DND-41 (cell line): ENCODE results near the gene ARHGEF12.

Experiments used
- ATAC-seq: fragments of 200-7000 bp; cut with Tn5 transposase; 3 replicates; pipeline ENCODE4 v1.9.1; 2021; ENCODE audit warnings: low read depth; ENCODE audit not compliant: insufficient read depth
- DNase-seq: peaks from one replicate; pipeline ENCODE4 v3.0.0-alpha.2; 2020
- H2AFZ ChIP-seq: 2 replicates; pipeline ENCODE4 v1.6.0; 2012; ENCODE audit warnings: low read depth, low read length
- H3K27ac ChIP-seq: 2 replicates; pipeline ENCODE4 v1.5.1; 2012; ENCODE audit warnings: low read length, inconsistent platforms
- H3K27me3 ChIP-seq: fragments of 200-600 bp; sonication (generic); 2 replicates; pipeline ENCODE4 v1.6.0; 2012; ENCODE audit warnings: low read length, mild to moderate bottlenecking, inconsistent platforms; ENCODE audit not compliant: insufficient read depth, poor library complexity
- H3K36me3 ChIP-seq: 2 replicates; pipeline ENCODE4 v1.5.1; 2012; ENCODE audit warnings: low read length, inconsistent platforms; ENCODE audit not compliant: insufficient read depth
- H3K4me1 ChIP-seq: 2 replicates; pipeline ENCODE4 v1.5.1; 2012; ENCODE audit warnings: mild to moderate bottlenecking, low read length; ENCODE audit not compliant: insufficient read depth
- H3K4me2 ChIP-seq: 2 replicates; pipeline ENCODE4 v1.6.0; 2012; ENCODE audit warnings: mild to moderate bottlenecking, moderate library complexity, low read length, inconsistent platforms; ENCODE audit not compliant: insufficient read depth
- H3K4me3 ChIP-seq, 2 experiments: fragments of 200-600 bp in 1 of 2; shearing (Covaris generic) in 1 of 2; 2 replicates each; pipeline ENCODE4 v1.5.1; 2012 to 2016; ENCODE audit warnings: inconsistent platforms in 2 of 2, low read length in 2 of 2, mild to moderate bottlenecking in 2 of 2, low read depth in 1 of 2, moderate library complexity in 1 of 2
- H3K79me2 ChIP-seq: 2 replicates; pipeline ENCODE4 v1.6.0; 2012; ENCODE audit warnings: low read length, inconsistent platforms; ENCODE audit not compliant: insufficient read depth
- H3K9ac ChIP-seq: 2 replicates; pipeline ENCODE4 v1.6.0; 2012; ENCODE audit warnings: low read depth, mild to moderate bottlenecking, inconsistent platforms, low read length, moderate library complexity
- H3K9me3 ChIP-seq: 2 replicates; pipeline ENCODE4 v1.5.1; 2012; ENCODE audit warnings: low read length, moderate library complexity, mild to moderate bottlenecking, inconsistent platforms; ENCODE audit not compliant: insufficient read depth, severe bottlenecking
- H4K20me1 ChIP-seq: 2 replicates; pipeline ENCODE4 v1.6.0; 2012; ENCODE audit warnings: low read length; ENCODE audit not compliant: insufficient read depth
- EZH2 ChIP-seq: IDR thresholded peaks from 3 replicates; pipeline ENCODE4 v1.6.1; 2012; ENCODE audit warnings: borderline replicate concordance, low read depth, mild to moderate bottlenecking, moderate library complexity, low read length, inconsistent platforms; ENCODE audit not compliant: severe bottlenecking
- TF ChIP-seq, protein P1 (sequence below): IDR thresholded peaks from 2 replicates; pipeline ENCODE4 v1.5.1; 2012; ENCODE audit warnings: borderline replicate concordance, low read length, moderate library complexity, mild to moderate bottlenecking; ENCODE audit not compliant: poor library complexity, severe bottlenecking; ENCODE audit errors: extremely low read depth

Gene ARHGEF12

DNA sequence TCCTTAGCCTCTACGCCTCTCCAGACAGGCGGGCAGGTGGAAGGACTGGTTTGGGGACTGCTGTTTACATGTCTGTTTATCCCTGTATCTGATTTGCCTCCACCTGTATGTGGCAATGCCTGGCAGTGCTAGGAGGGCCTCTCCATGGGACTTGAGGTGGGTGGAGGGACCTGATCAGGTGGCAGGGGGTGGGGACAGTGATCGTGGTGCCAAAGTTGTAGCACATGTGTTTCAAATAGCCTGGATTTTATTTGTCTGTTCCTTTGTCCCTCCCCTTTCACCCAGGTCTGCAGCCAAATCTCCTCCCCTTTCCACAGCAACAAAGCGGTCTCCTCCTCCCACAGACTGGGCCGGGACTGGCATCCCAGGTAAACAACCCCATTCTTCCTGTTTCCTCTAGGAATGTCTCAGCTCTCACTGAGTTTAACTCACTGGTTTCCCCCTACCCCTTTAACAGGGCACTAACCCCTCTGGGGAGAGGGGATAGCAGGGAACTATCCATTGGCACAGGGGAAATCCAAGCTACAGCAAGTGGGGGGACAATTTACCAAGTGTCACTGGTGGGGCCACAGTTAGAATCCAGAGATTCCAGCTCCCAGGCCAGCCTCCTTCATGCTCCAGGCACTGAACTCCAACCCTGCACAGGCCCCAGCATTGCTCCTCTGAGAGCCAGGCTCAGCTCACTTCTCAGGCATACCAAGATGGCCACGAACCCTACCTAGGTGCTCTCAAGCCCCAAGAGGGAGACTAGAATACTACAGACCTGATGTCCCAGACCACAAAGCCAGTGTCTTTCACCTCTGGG, 34.0 kb upstream of the ARHGEF12 start:
- H3K4me3 ChIP-seq: no peak overlapping the region
- peaks cover 30% of the 10 kb centered on the region for H3K27me3 ChIP-seq
- peaks cover 27% of the 10 kb centered on the region for H4K20me1 ChIP-seq
- H3K36me3 ChIP-seq: no peaks in the 10 kb centered on the region
- H2AFZ ChIP-seq: no peak overlapping the region
- no peak overlapping the region for H3K27ac ChIP-seq
- no peaks in the 10 kb centered on the region for H3K4me1 ChIP-seq
- no peak for DNase-seq
- H3K9me3 ChIP-seq: no peaks in the 10 kb centered on the region
- ATAC-seq: no peak
- no peak overlapping the region for H3K4me2 ChIP-seq
- H3K79me2 ChIP-seq: no peaks in the 10 kb centered on the region
- no peak overlapping the region for H3K9ac ChIP-seq
- TF ChIP-seq EZH2: no peak
- TF ChIP-seq, protein P1, sequence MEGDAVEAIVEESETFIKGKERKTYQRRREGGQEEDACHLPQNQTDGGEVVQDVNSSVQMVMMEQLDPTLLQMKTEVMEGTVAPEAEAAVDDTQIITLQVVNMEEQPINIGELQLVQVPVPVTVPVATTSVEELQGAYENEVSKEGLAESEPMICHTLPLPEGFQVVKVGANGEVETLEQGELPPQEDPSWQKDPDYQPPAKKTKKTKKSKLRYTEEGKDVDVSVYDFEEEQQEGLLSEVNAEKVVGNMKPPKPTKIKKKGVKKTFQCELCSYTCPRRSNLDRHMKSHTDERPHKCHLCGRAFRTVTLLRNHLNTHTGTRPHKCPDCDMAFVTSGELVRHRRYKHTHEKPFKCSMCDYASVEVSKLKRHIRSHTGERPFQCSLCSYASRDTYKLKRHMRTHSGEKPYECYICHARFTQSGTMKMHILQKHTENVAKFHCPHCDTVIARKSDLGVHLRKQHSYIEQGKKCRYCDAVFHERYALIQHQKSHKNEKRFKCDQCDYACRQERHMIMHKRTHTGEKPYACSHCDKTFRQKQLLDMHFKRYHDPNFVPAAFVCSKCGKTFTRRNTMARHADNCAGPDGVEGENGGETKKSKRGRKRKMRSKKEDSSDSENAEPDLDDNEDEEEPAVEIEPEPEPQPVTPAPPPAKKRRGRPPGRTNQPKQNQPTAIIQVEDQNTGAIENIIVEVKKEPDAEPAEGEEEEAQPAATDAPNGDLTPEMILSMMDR: no peak

DNA sequence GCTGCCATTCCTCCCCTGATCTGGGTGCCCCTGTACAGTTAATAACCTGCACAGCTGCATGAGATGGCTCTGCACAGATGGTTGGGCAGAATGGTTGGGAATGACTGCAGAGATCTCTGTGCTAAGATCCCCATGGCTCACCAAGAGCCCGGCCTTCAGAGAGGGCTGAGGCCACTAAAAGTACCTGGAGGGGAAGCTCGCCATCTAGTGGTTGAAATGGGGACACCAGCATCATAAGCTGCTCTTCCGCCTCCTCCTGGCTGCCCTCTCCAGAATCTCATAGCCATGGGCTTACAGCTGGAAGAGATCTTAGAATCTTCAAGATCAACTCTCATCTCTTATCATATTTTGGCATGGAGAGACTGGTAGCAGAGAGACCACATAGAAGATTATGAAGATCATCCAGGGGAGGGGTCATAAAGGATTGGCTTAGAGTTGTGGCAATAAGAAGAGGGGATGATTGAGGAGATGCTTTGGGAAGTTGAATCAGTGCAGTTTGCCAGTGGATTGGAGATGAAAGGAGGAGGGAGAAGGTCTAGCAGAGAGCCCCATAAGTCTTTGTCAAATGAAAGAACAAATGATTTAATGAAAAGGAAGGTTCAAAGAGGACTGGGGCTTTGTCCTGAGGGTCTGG, 33.1 kb upstream of the ARHGEF12 start:
- DNase-seq: peak; percentile 60
- no peaks in the 10 kb centered on the region for H3K9me3 ChIP-seq
- no peak overlapping the region for H3K9ac ChIP-seq
- H3K4me2 ChIP-seq: no peak overlapping the region
- peaks cover 30% of the 10 kb centered on the region for H3K27me3 ChIP-seq
- H3K4me3 ChIP-seq: no peak overlapping the region
- H3K36me3 ChIP-seq: no peaks in the 10 kb centered on the region
- TF ChIP-seq EZH2: no peak
- TF ChIP-seq, protein P1: peak; percentile 97
- H3K27ac ChIP-seq: no peak overlapping the region
- ATAC-seq: peak; percentile 91
- H3K79me2 ChIP-seq: no peaks in the 10 kb centered on the region
- peaks cover 27% of the 10 kb centered on the region for H4K20me1 ChIP-seq
- no peaks in the 10 kb centered on the region for H3K4me1 ChIP-seq
- no peak overlapping the region for H2AFZ ChIP-seq

DNA sequence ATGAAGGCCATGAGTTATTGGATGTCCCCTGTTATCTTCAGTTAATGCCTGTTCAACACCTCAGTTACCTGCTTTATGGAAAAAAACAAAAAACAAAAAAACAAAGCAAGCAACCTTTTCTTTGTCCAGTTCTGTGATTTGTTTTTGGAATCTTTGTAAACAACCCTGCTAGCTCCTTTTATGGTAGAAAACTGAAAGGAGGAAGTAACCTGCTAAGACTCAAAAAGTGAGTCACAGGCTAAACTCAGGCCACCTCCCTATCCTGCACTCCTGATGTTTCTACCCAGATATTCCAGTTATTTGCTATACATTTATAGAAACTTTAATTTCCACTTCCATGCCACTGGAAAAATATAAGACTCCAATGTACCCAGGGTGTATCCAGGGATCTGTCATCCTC, 31.7 kb upstream of the ARHGEF12 start:
- Histone ChIP-seq H3K9me3 (no peaks in the 10 kb centered on the region), H2AFZ (no peak overlapping the region), H4K20me1 (peaks cover 27% of the 10 kb centered on the region), H3K79me2 (no peaks in the 10 kb centered on the region), H3K4me1 (no peaks in the 10 kb centered on the region), H3K27me3 (peaks cover 29% of the 10 kb centered on the region), H3K4me2 (no peak overlapping the region), H3K4me3 (no peak overlapping the region), H3K9ac (no peak overlapping the region), H3K27ac (no peak overlapping the region), H3K36me3 (no peaks in the 10 kb centered on the region)
- DNase-seq (no peak), ATAC-seq (no peak)
- TF ChIP-seq EZH2: no peak
- TF ChIP-seq, protein P1: no peak
